Measurements from ENCODE around the gene B3GALT5.

B3GALT5 gene

GRCh38 chr21:39666681-39667315, 54.1 kb downstream of the B3GALT5 start:
- H3K79me2 ChIP-seq (ENCODE audit: insufficient read depth, low read depth), result no peaks in the 10 kb centered on the region
- TF ChIP-seq, protein P1, sequence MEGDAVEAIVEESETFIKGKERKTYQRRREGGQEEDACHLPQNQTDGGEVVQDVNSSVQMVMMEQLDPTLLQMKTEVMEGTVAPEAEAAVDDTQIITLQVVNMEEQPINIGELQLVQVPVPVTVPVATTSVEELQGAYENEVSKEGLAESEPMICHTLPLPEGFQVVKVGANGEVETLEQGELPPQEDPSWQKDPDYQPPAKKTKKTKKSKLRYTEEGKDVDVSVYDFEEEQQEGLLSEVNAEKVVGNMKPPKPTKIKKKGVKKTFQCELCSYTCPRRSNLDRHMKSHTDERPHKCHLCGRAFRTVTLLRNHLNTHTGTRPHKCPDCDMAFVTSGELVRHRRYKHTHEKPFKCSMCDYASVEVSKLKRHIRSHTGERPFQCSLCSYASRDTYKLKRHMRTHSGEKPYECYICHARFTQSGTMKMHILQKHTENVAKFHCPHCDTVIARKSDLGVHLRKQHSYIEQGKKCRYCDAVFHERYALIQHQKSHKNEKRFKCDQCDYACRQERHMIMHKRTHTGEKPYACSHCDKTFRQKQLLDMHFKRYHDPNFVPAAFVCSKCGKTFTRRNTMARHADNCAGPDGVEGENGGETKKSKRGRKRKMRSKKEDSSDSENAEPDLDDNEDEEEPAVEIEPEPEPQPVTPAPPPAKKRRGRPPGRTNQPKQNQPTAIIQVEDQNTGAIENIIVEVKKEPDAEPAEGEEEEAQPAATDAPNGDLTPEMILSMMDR (conservative IDR thresholded peaks at IDR 0.05; ENCODE audit: low read depth, low read length), result no peak
- H3K27me3 ChIP-seq (ENCODE audit: insufficient read depth, low read depth), result no peaks in the 10 kb centered on the region
- H3K4me1 ChIP-seq (ENCODE audit: low read depth, poor library complexity, severe bottlenecking), result no peaks in the 10 kb centered on the region
- H3K4me3 ChIP-seq (IDR thresholded peaks at IDR 0.05; ENCODE audit: insufficient read depth, low read depth, low read length), result no peak overlapping the region
- no peak overlapping the region for H3K9ac ChIP-seq
- no peak overlapping the region for H3K27ac ChIP-seq
- H3K36me3 ChIP-seq (ENCODE audit: insufficient read depth), result no peaks in the 10 kb centered on the region
- H4K20me1 ChIP-seq (ENCODE audit: insufficient read depth), result no peaks in the 10 kb centered on the region
- no peak overlapping the region for H2AFZ ChIP-seq (ENCODE audit: low read depth)
- H3K4me2 ChIP-seq, result no peak overlapping the region

DNA sequence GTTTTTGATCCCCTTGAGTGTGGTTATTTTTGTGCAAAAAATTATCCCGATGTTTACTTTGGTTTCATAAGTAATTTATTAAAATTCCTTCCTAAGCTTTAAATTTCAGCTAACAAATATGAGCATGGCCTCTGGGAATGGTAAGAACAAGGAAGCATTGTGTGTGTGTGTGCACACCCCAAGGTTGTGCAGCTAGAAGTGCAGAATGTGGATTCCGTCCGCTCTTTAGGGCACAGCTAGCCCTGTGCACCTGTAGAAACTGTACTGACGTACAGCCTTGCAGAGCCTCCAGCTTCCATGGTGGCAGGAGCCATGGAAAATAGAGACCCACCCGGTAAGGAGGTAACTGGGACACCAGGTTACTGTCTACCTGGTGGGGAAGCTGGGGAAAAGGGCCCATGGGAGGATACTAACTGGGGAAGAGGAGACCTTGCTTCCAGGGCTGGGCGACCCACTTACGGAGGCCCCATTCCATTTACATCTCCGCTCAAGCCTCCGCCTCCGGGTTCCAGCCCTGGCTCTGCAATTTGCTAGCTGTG, 54.7 kb downstream of the B3GALT5 start:
- TF ChIP-seq, protein P1 (conservative IDR thresholded peaks at IDR 0.05; ENCODE audit: low read depth, low read length), result no peak

DNA sequence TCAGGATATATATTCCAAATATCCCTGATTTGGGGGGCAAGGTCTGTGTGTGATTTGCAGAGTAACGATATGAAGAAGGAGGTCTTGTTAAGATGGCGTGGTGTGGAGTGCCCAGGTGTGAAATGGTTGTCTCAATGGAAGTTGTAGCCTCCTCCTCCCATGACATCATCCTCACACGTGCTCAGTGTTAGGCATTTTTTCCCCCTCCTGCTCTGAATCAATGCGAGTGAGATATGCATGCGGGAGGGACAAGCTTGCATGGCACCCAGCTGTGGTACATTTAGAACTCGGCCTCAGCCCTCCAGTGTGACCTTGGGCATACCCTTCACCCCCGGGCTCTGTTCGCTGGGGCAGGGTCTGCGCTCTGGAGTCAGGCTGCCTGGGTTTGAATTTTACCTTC, 55.6 kb downstream of the B3GALT5 start:
- Histone ChIP-seq H3K79me2 (ENCODE audit: insufficient read depth, low read depth) (no peaks in the 10 kb centered on the region), H3K36me3 (ENCODE audit: insufficient read depth) (no peaks in the 10 kb centered on the region), H4K20me1 (ENCODE audit: insufficient read depth) (no peaks in the 10 kb centered on the region), H3K27ac (no peak overlapping the region), H3K4me2 (no peak overlapping the region), H2AFZ (ENCODE audit: low read depth) (no peak overlapping the region), H3K4me3 (IDR thresholded peaks at IDR 0.05; ENCODE audit: insufficient read depth, low read depth, low read length) (no peak overlapping the region), H3K27me3 (ENCODE audit: insufficient read depth, low read depth) (no peaks in the 10 kb centered on the region), H3K9ac (no peak overlapping the region), H3K4me1 (ENCODE audit: low read depth, poor library complexity, severe bottlenecking) (no peaks in the 10 kb centered on the region)
- TF ChIP-seq, protein P1 (conservative IDR thresholded peaks at IDR 0.05; ENCODE audit: low read depth, low read length), result no peak

More for the DNA sequence above, 54.7 kb downstream of the B3GALT5 start:
- Histone ChIP-seq H3K79me2 (ENCODE audit: insufficient read depth, low read depth) (no peaks in the 10 kb centered on the region), H3K27me3 (ENCODE audit: insufficient read depth, low read depth) (no peaks in the 10 kb centered on the region), H3K4me1 (ENCODE audit: low read depth, poor library complexity, severe bottlenecking) (no peaks in the 10 kb centered on the region), H3K4me3 (IDR thresholded peaks at IDR 0.05; ENCODE audit: insufficient read depth, low read depth, low read length) (no peak overlapping the region), H3K36me3 (ENCODE audit: insufficient read depth) (no peaks in the 10 kb centered on the region), H3K27ac (no peak overlapping the region), H3K9ac (no peak overlapping the region), H2AFZ (ENCODE audit: low read depth) (no peak overlapping the region), H3K4me2 (no peak overlapping the region), H4K20me1 (ENCODE audit: insufficient read depth) (no peaks in the 10 kb centered on the region)

- H3K27ac ChIP-seq, result no peak overlapping the region
- H3K27me3 ChIP-seq (ENCODE audit: insufficient read depth, low read depth), result no peaks in the 10 kb centered on the region
Observed at GRCh38 chr21:39669485-39669884, 56.7 kb downstream of the B3GALT5 start.

More at GRCh38 chr21:39669485-39669884, 56.7 kb downstream of the B3GALT5 start:
- Histone ChIP-seq H3K4me2 (no peak overlapping the region), H3K9ac (no peak overlapping the region), H3K4me1 (ENCODE audit: low read depth, poor library complexity, severe bottlenecking) (no peaks in the 10 kb centered on the region), H4K20me1 (ENCODE audit: insufficient read depth) (no peaks in the 10 kb centered on the region), H3K36me3 (ENCODE audit: insufficient read depth) (no peaks in the 10 kb centered on the region), H3K79me2 (ENCODE audit: insufficient read depth, low read depth) (no peaks in the 10 kb centered on the region), H3K4me3 (IDR thresholded peaks at IDR 0.05; ENCODE audit: insufficient read depth, low read depth, low read length) (no peak overlapping the region), H2AFZ (ENCODE audit: low read depth) (no peak overlapping the region)
- TF ChIP-seq, protein P1 (conservative IDR thresholded peaks at IDR 0.05; ENCODE audit: low read depth, low read length), result no peak
